Measurements from ENCODE around the gene FAM124B.

Gene FAM124B

GRCh38 chr2:224365331-224365730, 36.6 kb downstream of the FAM124B start:
- no peak for TF ChIP-seq CTCF (IDR thresholded peaks at IDR 0.05; ENCODE audit: low read depth, low read length)
- Histone ChIP-seq H3K4me3 (ENCODE audit: low read depth, low read length) (no peak overlapping the region), H3K27ac (no peak overlapping the region), H3K36me3 (no peaks in the 10 kb centered on the region), H3K9me3 (ENCODE audit: severe bottlenecking) (no peaks in the 10 kb centered on the region), H3K27me3 (ENCODE audit: insufficient read depth, low read depth, severe bottlenecking) (no peaks in the 10 kb centered on the region)
- DNase-seq: no peak

- Histone ChIP-seq H3K9me3 (ENCODE audit: severe bottlenecking) (no peaks in the 10 kb centered on the region), H3K27ac (no peak overlapping the region), H3K36me3 (no peaks in the 10 kb centered on the region), H3K27me3 (ENCODE audit: insufficient read depth, low read depth, severe bottlenecking) (no peaks in the 10 kb centered on the region), H3K4me3 (ENCODE audit: low read depth, low read length) (no peak overlapping the region)
- peak; percentile 26; the same call in 1 of the 2 replicates for TF ChIP-seq CTCF (IDR thresholded peaks at IDR 0.05; ENCODE audit: low read depth, low read length)
- no peak for DNase-seq
Observed at GRCh38 chr2:224363281-224363680, 38.6 kb downstream of the FAM124B start.

GRCh38 chr2:224362094-224362493, 39.8 kb downstream of the FAM124B start:
- Histone ChIP-seq H3K27ac (no peak overlapping the region), H3K27me3 (ENCODE audit: insufficient read depth, low read depth, severe bottlenecking) (no peaks in the 10 kb centered on the region), H3K9me3 (ENCODE audit: severe bottlenecking) (no peaks in the 10 kb centered on the region), H3K4me3 (ENCODE audit: low read depth, low read length) (no peak overlapping the region), H3K36me3 (no peaks in the 10 kb centered on the region)
- no peak for DNase-seq
- TF ChIP-seq CTCF (IDR thresholded peaks at IDR 0.05; ENCODE audit: low read depth, low read length): no peak

- no peak for DNase-seq
- Histone ChIP-seq H3K27ac (no peak overlapping the region), H3K4me3 (ENCODE audit: low read depth, low read length) (no peak overlapping the region), H3K36me3 (no peaks in the 10 kb centered on the region), H3K9me3 (ENCODE audit: severe bottlenecking) (no peaks in the 10 kb centered on the region), H3K27me3 (ENCODE audit: insufficient read depth, low read depth, severe bottlenecking) (no peaks in the 10 kb centered on the region)
- TF ChIP-seq CTCF (IDR thresholded peaks at IDR 0.05; ENCODE audit: low read depth, low read length): no peak
Observed at GRCh38 chr2:224360801-224361251, 41.1 kb downstream of the FAM124B start.

GRCh38 chr2:224359569-224359968, 42.3 kb downstream of the FAM124B start:
- Histone ChIP-seq H3K9me3 (ENCODE audit: severe bottlenecking) (no peaks in the 10 kb centered on the region), H3K27ac (no peak overlapping the region), H3K36me3 (no peaks in the 10 kb centered on the region), H3K4me3 (ENCODE audit: low read depth, low read length) (no peak overlapping the region), H3K27me3 (ENCODE audit: insufficient read depth, low read depth, severe bottlenecking) (no peaks in the 10 kb centered on the region)
- peak; percentile 78 for DNase-seq
- peak; percentile 71 for TF ChIP-seq CTCF (IDR thresholded peaks at IDR 0.05; ENCODE audit: low read depth, low read length)

Measured in WERI-Rb-1 (cell line).